ENCODE measurements around the gene ANKRD52.
"Not testable (repeated sequence)": the region's sequence is repeated elsewhere in the genome, so short reads cannot be mapped to it uniquely, and the experiment has no call there.

Gene ANKRD52

DNA sequence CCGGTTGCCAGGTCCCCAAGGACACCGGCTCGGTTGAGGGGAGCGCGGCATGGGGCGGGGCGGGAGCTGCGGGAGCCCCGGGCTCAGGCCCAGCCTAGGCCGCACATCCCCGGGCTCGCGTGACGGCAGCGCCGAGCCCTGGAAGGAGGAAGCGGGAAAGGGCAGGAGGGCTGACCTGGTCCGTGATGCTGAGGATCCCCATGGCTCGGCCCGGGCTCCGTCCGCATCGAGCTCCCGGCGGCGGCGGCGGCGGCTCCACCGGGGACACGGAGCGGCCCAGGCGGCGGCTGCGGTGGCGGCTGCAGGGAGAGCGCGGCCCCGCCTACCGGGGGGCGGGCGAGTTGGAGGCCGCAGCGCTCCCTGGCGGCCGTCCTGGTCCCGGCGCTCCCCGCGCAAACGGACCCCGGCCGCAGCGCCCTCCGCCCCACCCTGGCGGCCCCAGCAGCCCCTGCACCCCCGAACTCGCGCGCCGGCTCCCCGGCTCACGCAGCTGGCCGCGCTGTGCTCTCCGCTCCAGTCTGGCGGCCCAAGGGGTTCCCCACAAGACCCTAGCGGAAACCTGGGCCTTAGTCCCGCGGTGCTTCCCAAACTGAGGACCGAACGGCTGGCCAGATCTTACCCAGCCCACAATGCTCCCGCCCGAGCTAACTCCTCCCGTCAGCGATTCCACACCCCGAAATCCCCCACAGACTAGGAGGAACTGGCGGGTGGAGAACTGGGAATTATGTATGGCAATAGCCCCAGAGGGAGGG is at the start of gene ANKRD52:
ANKRD52 (minus strand) TSS at position 317 of the 752 bp plus-strand sequence; CDS start at position 202, 115 bp downstream.
- peak; percentile 90 for DNase-seq

DNA sequence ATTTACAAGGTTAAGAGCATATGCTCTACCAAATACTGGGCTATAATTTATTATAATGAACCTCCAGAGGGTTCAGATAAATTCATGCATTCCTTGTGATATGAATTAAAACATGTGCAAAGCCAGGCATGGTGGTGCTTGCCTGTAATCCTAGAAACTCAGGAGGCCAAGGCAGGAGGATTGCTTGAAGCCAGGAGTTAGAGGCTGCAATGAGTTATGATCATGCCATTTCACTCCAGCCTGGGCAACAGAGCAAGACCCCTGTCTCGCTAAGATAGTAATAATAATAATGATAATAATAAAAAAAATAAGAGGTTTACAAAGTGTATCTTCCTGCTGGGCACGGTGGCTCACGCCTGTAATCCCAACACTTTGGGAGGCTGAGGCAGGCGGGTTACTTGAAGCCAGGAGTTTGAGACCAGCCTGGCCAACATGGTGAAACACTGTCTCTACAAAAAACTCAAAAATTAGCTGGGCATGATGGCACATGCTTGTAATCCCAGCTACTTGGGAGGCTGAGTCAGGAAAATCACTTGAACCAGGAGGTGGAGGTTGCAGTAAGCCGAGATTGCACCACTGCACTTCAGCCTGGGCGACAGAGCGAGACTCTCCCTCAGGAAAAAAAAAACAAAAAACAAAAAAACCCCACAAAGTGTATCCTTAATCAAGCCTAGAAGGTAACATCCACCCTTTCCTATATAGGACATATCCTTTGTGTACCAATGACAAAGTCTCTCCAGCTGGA is 49.2 kb upstream of the ANKRD52 start:
- DNase-seq: no peak

DNA sequence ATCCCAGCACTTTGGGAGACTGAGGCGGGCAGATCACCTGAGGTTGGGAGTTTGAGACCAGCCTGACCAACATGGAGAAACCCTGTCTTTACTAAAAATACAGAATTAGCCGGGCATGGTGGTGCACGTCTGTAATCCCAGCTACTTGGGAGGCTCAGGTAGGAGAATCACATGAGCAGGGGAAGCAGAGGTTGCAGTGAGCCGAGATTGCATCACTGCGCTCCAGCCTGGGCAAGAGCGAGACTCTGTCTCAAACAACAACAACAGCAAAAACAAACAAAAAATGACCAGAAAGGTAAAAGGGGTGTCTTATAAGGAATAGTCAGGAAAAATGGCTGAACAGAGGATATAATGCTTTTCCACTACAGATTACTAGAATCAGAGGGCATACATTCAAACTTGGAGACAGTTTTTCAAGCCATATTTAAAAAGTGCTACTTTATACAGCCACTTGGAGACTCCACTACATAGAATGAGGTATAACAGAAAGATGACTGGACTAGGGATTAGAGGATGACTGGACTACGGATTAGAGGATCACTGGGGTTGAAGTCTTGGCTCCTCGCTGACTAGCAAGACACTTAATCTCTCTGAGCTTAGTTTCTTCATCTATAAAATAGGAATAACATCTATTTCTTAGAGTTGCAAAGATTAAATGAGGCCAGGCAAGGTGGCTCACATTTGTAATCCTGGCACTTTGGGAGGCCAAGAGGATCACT is 46.8 kb upstream of the ANKRD52 start:
- DNase-seq: no peak

DNA sequence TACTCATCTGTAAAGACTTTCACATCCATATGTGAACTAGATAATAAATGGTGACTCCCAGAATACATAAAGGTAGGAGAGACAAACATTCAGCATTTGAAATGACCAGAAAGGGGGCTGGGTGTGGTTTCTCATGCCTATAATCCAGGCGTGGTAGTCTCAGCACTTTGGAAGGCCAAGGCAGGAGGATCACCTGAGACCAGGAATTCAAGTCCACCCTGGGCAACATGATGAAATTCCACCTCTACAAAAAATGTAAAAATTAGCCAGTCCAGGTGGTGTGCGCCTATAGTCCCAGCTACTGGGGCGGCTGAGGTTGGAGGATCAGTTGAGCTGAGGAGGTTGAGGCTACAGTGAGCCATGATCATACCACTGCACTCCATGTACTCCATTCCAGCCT is 46.1 kb upstream of the ANKRD52 start:
- DNase-seq: no peak

DNA sequence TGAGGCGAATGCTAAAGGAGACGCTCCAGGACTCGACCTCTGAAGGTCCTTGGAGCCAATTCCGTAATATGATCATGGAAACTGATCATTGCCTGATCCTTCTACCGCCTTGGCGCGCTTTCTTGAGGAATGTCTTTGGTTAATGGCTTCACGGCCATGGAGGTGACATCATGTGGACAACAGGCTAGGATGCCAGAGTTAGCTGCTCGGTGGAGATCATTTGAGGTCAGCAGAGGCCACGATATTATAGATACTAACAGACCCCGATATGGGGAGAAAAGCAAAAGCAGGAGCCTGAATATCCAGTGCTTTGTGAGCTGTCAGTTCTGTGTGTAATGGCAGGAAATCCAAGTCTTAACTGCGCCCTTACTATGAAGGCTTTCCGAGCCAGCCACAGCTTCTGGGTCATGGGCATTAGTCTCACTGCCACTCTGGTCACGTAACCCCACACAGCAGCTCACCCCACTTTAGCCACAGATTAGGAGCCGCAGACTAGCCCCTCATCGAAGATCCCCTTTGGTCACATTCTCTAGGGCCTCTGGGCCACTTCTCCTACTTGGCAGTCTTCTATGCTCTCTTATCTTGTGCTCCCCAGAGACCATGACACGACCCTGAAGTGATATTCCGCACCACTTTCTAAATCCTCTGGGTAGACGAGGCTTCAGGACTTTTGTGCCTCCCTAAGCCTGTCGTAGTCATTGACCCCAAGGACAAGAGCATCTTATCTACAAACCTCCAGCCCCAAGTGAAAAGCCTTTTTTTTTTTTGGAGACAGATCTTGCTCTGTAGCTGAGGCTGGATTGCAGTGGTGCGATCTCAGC is 42.7 kb upstream of the ANKRD52 start:
- no peak for DNase-seq

DNA sequence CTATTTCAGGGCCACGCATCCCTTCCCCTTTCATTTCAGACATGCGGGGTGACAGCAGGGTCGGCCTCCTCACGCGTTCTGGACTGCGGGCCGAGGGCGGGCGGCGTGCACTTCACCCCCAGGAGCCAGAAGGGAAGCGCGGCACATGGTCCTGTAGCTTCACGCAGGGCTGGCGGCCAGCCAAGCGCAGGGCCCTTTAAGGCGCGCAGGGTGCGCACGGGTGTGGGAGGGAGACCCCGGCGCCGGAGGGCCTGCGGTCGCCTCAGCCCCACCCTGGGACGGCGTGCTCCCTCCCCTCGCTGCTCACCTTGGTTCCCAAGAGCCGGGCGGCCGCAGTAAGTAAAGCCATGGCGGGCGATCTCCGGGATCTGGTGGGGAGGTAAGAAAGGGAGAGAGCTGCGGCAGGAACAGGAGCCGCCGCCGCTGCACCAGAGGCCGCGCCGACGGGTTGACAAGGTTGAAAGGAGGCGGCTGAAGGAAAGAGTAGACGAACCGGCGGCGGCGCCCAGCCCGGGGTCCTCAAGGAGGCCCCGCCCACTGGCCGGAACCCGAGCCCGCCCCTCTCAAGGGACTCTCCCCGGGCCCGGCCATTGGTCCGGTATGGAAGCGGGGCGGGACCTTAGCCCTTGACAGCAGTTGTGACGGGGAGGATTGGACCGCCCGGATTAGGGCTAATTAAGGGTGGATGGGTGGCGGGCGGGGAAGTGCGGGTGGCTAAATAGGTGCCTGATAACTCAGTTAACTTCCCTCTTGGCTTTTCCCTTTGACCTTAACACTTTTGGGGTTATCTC is 41.9 kb upstream of the ANKRD52 start, which contains the start of gene CS:
CS (minus strand) TSS at position 478 of the 791 bp plus-strand sequence; CDS start at position 349, 129 bp downstream.
- DNase-seq: peak; percentile 97

DNA sequence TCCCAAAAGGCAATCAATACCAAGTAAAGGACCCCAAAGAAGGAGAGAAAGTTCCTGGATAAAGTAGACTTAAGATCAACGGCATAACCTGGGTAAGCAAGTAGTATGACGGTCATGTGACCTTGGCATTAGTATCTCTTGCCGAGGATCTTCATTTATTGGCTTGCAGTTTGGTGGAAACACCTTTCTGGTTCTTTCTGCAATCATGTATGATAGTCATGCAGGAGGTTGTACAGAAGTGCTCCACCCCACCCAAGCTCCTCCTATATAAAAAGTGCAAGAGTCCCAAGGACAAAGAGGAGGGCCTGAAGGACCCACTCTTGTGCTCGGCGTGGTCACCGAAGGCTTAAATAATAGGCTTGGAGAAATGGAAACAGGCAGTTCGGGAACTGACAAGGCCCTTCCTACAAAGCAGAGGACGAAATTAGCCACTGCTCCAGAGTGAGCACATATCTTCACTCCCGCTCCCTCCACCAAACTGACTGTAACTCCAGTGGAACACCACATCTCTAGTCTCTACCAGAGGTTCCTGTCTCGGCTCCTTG is 41.2 kb upstream of the ANKRD52 start:
- no peak for DNase-seq

DNA sequence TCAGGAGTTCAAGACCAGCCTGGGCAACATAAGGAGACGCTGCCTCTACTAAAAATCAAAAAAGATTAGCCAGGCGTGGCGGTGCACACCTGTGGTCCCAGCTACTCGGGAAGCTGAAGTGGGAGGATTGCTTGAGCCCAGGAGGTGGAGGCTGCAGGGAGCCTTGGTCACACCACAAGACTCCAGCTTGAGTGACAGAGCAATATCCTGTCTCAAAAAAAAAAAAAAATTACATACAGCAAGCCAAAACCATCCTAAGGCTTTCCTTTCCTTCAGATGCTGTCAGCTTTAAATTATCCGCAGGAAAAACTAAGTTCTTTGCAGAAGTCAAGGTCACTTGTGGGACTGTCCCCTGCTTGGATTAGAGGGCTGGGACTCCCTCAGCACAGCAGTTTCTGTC is 40.6 kb upstream of the ANKRD52 start:
- no peak for DNase-seq

DNA sequence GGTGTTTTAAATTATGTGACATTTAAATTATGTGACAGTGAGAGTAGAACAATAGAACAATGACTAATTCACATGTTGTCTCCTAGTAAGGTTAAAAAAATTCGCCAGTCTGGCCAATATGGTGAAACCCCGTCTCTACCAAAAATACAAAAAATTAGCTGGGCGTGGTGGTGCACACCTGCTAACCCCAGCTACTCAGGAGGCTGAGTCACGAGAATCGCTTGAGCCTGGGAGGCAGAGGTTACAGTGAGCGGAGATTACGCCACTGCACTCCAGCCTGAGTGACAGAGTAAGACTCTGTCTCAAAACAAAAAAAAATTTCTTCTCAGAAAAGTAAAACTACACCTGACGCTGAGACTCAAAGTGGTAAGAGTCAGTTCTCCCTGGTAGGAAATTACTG is 39.2 kb upstream of the ANKRD52 start:
- DNase-seq: no peak

DNA sequence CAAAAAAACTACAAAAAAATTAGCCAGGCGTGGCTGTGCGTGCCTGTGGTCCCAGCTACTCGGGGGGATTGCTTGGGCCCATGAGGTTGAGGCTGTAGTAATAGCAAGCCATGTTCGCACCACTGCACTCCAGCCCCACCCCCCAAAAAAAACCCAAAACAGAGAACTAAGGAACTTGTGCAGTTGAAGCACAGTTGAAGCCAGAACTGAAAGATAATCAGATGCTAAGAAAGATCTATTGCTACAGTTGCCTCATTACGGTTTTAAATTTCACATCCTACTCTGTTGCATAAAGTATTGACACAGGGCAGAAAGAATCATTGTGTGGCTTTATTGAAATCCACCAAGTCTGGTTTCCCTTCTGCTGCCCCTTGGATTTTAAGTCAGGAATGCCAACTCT is 38.1 kb upstream of the ANKRD52 start:
- no peak for DNase-seq

DNA sequence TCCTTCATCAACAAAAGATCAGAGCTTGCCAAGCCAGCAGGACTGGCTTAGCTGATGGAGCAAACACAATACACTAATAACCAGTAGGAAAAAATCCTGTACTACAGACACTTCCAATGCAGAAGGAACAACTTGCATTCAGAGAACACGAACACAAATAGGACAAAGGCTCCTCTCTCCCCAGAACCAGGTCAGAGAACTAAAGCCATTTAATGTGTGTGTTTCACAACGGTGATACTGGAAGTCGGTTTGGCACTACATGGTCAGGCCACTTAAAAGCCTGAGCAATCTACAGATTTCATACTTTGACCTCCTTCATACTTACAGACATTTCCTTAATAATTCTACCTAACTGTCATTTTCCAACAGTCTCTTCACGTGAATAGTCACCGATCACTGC is 35.6 kb upstream of the ANKRD52 start:
- no peak for DNase-seq

DNA sequence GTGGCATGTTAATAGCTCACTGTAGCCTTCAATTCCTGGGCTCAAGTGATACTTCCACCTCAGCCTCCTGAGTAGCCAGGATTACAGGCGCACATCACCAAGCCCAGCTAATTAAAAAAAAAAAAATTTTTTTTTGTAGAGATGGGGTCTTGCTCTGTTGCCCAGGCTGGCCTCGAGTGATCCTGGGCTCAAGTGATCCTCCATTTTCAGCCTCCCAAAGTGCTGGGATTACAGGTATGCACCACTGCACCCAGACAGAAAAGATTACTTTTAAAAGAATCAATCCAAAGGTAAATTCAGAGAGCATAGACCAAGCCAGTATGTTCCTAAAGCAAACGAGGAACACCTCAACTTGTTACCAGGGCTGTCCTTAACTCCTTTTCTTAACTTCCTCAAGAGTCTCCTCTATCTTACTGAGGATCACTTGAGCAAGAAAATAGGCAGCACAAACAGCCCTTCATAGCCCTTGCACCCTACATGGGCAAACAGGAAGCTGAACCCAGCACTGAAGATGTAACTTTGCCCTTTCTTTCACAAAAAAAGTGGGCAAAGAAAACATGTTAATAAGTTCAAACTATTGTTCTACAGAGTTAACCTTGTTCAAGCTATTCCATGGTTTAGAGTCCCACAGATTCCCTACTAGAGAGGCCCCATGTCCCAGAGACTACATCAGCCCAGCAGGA is 30.7 kb upstream of the ANKRD52 start:
- DNase-seq: no peak

DNA sequence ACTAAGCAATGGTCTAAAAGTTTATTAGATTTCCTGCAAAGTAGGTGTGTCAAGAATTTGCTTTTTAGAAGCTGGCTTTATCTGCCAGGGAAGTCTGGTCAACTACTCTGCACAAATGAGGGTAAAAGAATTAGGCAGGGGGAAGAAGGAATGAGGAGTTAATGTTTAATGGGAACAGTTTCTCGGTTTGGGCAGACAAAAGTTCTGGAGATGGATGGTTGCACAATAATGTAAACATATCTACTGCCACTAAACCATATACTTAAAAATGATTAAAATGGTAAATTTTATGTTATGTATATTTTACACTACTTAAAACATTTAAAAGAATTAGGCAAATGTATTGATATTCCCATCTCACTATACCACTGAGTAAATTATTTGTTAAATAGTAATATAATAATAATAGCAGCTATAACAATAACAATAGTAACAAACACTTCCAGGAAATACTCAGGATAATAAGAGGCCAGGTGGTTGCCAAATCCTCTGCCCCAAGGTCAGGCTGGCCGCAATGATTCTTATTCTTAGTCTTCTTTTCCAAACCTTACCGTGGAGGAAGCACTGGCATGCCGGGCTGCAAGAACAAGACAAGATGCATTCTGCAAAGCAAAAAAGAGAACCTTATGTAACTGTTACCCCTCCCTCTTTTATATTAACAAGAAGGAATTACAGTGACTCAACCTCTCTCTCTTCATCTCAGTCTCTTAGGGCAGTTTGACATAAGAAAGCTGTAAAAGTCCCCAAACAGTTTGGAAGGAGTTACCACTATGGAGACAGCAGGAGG is 28.1 kb upstream of the ANKRD52 start:
- no peak for DNase-seq

DNA sequence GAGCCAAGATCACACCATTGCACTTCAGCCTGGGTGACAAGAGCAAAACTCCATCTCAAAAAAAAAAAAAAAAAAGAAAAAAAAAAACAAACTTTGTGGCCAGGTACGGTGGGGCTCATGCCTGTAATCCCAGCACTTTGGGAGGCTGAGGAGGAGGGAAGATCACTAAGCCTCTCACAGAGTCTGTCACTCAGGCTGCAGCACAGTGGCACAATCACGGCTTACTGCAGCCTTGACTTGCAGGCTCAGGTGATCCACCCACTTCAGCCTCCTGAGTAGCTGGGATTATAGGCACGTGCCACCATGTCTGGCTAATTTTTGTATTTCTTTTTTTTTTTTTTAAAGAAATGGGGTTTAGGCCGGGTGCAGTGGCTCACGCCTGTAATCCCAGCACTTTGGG is 26.1 kb upstream of the ANKRD52 start:
- not testable (repeated sequence) for DNase-seq

DNA sequence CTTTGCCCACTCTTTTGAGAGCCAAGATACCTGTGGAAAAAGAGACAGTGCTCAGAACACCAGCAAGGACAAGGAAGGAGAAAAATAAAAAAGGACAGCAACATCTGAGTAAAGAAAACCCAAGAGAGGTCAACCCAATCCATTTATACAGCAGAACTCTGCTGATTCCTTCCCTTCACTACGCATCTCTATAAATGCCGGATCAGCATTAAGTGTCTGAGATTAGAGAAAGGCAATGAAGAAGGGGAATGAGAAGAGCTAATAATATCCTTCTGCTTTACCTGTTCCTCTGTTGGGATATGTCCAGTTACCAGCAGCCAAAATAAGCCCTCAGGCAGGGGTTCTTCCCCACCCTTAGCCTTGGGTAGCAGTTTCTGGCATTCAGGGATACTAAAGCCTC is 24.4 kb upstream of the ANKRD52 start:
- DNase-seq: no peak

DNA sequence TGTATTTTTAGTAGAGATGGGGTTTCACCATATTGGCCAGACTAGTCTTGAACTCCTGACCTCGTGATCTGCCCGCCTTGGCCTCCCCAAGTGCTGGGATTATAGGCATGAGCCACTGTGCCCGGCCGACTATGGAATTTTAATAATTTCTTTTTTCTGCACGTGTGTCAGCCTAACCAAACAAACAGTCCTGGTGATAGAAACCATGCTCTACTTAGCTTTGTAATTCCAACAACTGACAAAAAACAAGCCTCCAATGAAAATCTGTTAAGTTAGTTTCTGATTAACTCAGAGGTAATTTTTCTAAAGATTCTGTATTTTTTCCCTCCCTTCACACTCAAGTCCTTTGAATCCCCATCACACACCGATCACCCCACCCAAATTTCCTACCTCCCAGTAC is 23.8 kb upstream of the ANKRD52 start:
- no peak for DNase-seq

DNA sequence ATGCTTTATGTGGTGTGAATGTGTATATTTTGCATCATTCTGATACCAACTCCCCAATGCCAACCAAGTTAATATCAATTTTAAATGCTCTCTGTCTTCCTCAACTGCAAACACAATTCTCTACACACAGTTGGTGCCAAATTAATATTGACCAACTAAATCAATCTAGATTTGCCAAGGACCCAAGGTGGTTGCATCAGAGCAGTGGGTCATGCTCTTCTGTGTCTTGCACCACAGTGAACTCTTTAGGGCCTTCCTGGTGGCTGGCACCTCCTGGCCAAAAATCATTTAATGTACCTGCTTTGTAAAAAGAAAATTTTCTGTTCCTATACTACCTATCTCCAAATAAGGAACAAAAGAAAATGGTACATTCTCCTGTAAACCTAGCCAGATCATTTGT is 22.7 kb upstream of the ANKRD52 start:
- DNase-seq: no peak

DNA sequence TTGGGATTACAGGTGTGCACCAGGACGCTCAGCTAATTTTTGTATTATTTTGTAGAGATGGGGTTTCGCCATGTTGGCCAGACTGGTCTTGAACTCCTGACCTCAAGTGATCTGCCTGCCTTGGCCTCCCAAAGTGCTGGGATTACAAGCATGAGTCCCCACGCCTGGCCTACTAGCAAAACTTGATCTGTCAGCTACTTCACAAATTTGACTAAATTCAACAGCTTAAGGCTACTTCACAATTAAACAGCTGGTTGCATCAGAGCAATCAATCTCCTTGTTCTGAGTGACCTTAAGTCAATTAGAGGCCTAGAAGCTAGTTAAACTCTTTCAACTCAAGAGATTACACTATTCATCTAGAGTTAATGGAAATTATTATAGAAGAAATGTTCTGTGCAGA is 20.7 kb upstream of the ANKRD52 start:
- DNase-seq: no peak

DNA sequence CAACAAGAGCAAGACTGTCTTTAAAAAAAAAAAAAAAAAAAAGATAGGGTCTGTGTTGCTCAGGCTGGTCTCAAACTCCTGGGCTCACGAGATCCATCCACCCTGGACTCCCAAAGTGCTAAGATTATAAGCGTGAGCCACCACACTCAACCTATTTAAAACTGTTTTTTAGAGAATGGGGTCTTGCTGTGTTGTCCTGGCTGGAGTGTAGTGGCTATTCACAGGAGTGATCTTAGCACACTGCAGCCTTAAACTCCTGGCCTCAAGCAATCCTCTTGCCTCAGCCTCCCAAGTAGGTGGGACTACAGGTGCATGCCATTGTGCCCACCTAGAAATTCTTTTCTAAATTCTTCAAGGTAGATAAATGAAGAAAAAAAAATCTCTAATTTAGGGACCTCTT is 16.1 kb upstream of the ANKRD52 start:
- DNase-seq: no peak

DNA sequence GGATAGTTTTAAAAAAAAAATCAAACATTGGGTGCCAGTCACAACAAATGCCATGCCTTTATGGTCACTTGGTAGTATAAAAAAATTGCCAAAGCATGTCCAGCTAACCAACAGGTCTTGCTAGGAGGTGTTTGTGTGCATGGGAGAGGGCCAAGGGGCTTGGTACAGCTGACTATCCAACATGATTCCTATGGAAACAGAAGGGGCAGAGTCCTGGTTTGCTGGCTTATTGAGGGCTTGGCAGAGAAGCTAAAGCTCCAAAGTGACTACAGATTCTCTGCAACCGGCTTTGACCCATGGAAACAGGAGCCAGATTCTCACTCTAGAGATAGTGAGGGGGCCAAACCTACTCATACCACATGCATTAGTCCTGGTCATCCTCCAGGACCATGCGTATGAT is 14.3 kb upstream of the ANKRD52 start:
- DNase-seq: not testable (repeated sequence)

All from activated CD8-positive, alpha-beta memory T cell treated with anti-CD3 and anti-CD28 coated beads, Interleukin-2, amount 50 U/mL, for 48 hours (primary cell).